Esophagus muscularis mucosa (tissue), 4 donors: ENCODE results near the gene FBN1. TPM values are rescaled to one million over a fixed set of nuclear protein-coding genes. Genes with fewer than 3 reads are reported as not detected.

Experiments used
- DNase-seq: peaks from one replicate; pipeline ENCODE4 v3.0.0-alpha.2; 2017; ENCODE audit errors: extremely low spot score
- H3K27ac ChIP-seq, 4 donors: fragments of 200-600 bp; sonication (generic); replicated peaks in 1 of 4; 1 replicate in 3 of 4; 2 replicates in 1 of 4; pipeline ENCODE4 v1.5.1; 2016 to 2019; ENCODE audit warnings: mild to moderate bottlenecking in 1 of 4
- H3K27me3 ChIP-seq, 4 donors: fragments of 200-600 bp; sonication (generic); one replicate each; pipeline versions ENCODE4 v1.5.1 to v1.6.0; 2016 to 2019
- H3K36me3 ChIP-seq, 4 donors: fragments of 200-600 bp; sonication (generic); one replicate each; pipeline ENCODE4 v1.5.1; 2016 to 2019
- H3K4me1 ChIP-seq, 4 donors: fragments of 200-600 bp; sonication (generic); one replicate each; pipeline ENCODE4 v1.5.1; 2016 to 2019
- H3K4me3 ChIP-seq, 4 donors: fragments of 200-600 bp; sonication (generic); 1 replicate in 2 of 4; 2 replicates in 2 of 4; pipeline ENCODE4 v1.5.1; 2016 to 2019; ENCODE audit warnings: mild to moderate bottlenecking in 4 of 4, moderate library complexity in 1 of 4
- H3K9me3 ChIP-seq, 4 donors: fragments of 200-600 bp; sonication (generic); 1 replicate in 3 of 4; 2 replicates in 1 of 4; pipeline ENCODE4 v1.5.1; 2016 to 2019
- CTCF ChIP-seq, 3 experiments: fragments of 200-600 bp in 2 of 3; fragments of 450-650 bp in 1 of 3; sonication (generic) in 2 of 3; IDR thresholded peaks; one replicate each; pipeline ENCODE4 v1.5.1; 2017 to 2019; ENCODE audit warnings: antibody characterized with exemption in 3 of 3, mild to moderate bottlenecking in 2 of 3, moderate library complexity in 1 of 3
- EP300 ChIP-seq: sonication (generic); formaldehyde crosslinking; IDR thresholded peaks from one replicate; pipeline ENCODE4 v1.6.1; 2017; ENCODE audit warnings: antibody characterized with exemption
- POLR2A ChIP-seq: fragments of 450-650 bp; IDR thresholded peaks from one replicate; pipeline ENCODE4 v1.6.1; 2017; ENCODE audit warnings: antibody characterized with exemption, moderate library complexity, mild to moderate bottlenecking, low read depth
- POLR2AphosphoS5 ChIP-seq, 2 donors: sonication (generic); formaldehyde crosslinking; IDR thresholded peaks; one replicate each; pipeline ENCODE4 v1.6.1; 2017; ENCODE audit warnings: antibody characterized with exemption in 2 of 2
- WGBS: methylation state at CpG from one replicate; pipeline ENCODE4 v1.1.5; 2018; 5-methylcytosine and 5-hydroxymethylcytosine counted together
- intact Hi-C: fragments of 100-400 bp; cut with DNase I; formaldehyde crosslinking; loops from one replicate; pipeline ENCODE4 v1.15.1; 2023
- total RNA-seq, 4 donors: library from RNA; depleted of rRNA; stranded (reverse); fragments of >200 nt; gene quantifications; one replicate each; pipeline versions ENCODE4 v1.1.0 to v1.2.1, GENCODE V29; 2016

Gene FBN1
- total RNA-seq, 4 donors from 2014 or later = 159 to 253 (median 226) TPM

GRCh38 chr15:48592221-48592731, 53.2 kb downstream of the FBN1 start:
- Histone ChIP-seq H3K36me3 (peaks cover 0 to 14% (median 4%) of the 10 kb centered on the region in 4 donors), H3K4me1 (peaks cover 6 to 32% (median 19%) of the 10 kb centered on the region in 4 donors), H3K27me3 (no peaks in the 10 kb centered on the region), H3K27ac (no peak overlapping the region), H3K4me3 (no peak overlapping the region), H3K9me3 (no peaks in the 10 kb centered on the region)
- intact Hi-C loops = no loop called here
- TF ChIP-seq EP300 = no peak
- TF ChIP-seq CTCF (IDR thresholded peaks at IDR 0.05) = no peak
- WGBS = 36% methylated on average over 2 of the region's 2 CpGs
- DNase-seq = no peak

GRCh38 chr15:48590723-48591122, 54.8 kb downstream of the FBN1 start:
- H3K36me3 ChIP-seq = peaks cover 0 to 5% (median 0%) of the 10 kb centered on the region in 4 donors
- peaks cover 6 to 26% (median 17%) of the 10 kb centered on the region in 4 donors for H3K4me1 ChIP-seq
- no peak overlapping the region for H3K4me3 ChIP-seq
- no peak overlapping the region for H3K27ac ChIP-seq
- intact Hi-C loops = no loop called here
- TF ChIP-seq CTCF (IDR thresholded peaks at IDR 0.05) = no peak
- no peak for DNase-seq
- H3K27me3 ChIP-seq = no peaks in the 10 kb centered on the region
- no peaks in the 10 kb centered on the region for H3K9me3 ChIP-seq
- 14% methylated on average over 1 of the region's 1 CpG for WGBS

GRCh38 chr15:48584812-48585563, 60.5 kb downstream of the FBN1 start:
- Histone ChIP-seq H3K27ac (no peak overlapping the region), H3K27me3 (no peaks in the 10 kb centered on the region), H3K9me3 (no peaks in the 10 kb centered on the region), H3K4me3 (no peak overlapping the region), H3K36me3 (no peaks in the 10 kb centered on the region), H3K4me1 (peaks cover 5 to 55% (median 42%) of the 10 kb centered on the region in 4 donors)
- DNase-seq = no peak
- intact Hi-C loops = no loop called here
- WGBS = 83% methylated on average over 6 of the region's 6 CpGs
- TF ChIP-seq POLR2AphosphoS5 (IDR thresholded peaks at IDR 0.05) (no peak), CTCF (IDR thresholded peaks at IDR 0.05) (no peak)

GRCh38 chr15:48584090-48584811, 61.3 kb downstream of the FBN1 start:
- H3K27me3 ChIP-seq = no peaks in the 10 kb centered on the region
- TF ChIP-seq POLR2A (no peak), POLR2AphosphoS5 (IDR thresholded peaks at IDR 0.05) (no peak), EP300 (no peak), CTCF (IDR thresholded peaks at IDR 0.05) (no peak)
- no peaks in the 10 kb centered on the region for H3K36me3 ChIP-seq
- no peak for DNase-seq
- no peaks in the 10 kb centered on the region for H3K9me3 ChIP-seq
- peak overlapping the region in 1 of 4 donors; percentile 25 for H3K27ac ChIP-seq
- intact Hi-C loops = no loop called here
- H3K4me1 ChIP-seq = peaks cover 5 to 62% (median 49%) of the 10 kb centered on the region in 4 donors
- 83% methylated on average over 5 of the region's 5 CpGs for WGBS
- H3K4me3 ChIP-seq = no peak overlapping the region
